ENCODE data around the gene CEACAM7.
"Not testable (repeated sequence)": the region's sequence is repeated elsewhere in the genome, so short reads cannot be mapped to it uniquely, and the experiment has no call there.

Gene CEACAM7

GRCh38 chr19:41700381-41701195 lies 12.5 kb upstream of the CEACAM7 start:
- DNase-seq = no peak

- DNase-seq = no peak
These were observed 11.9 kb upstream of the CEACAM7 start for GRCh38 chr19:41699968-41700323.

DNA sequence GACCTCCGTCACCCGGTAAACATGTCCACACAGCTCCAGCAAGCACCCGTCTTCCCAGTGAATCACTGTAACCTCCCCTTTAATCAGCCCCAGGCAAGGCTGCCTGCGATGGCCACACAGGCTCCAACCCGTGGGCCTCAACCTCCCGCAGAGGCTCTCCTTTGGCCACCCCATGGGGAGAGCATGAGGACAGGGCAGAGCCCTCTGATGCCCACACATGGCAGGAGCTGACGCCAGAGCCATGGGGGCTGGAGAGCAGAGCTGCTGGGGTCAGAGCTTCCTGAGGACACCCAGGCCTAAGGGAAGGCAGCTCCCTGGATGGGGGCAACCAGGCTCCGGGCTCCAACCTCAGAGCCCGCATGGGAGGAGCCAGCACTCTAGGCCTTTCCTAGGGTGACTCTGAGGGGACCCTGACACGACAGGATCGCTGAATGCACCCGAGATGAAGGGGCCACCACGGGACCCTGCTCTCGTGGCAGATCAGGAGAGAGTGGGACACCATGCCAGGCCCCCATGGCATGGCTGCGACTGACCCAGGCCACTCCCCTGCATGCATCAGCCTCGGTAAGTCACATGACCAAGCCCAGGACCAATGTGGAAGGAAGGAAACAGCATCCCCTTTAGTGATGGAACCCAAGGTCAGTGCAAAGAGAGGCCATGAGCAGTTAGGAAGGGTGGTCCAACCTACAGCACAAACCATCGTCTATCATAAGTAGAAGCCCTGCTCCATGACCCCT lies 11.3 kb upstream of the CEACAM7 start:
- no peak for DNase-seq

DNA sequence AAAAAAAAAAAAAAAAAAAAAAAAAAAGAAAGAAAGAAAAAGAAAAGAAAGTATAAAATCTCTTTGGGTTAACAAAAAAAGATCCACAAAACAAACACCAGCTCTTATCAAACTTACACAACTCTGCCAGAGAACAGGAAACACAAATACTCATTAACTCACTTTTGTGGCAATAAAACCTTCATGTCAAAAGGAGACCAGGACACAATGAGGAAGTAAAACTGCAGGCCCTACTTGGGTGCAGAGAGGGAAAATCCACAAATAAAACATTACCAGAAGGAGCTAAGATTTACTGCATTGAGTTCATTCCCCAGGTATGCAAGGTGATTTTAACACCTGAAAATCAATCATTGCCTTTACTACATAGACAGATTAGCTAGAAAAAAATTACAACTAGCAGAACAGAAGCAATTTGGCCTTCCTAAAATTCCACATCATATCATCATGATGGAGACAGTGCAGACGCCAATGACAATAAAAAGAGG lies 10.7 kb upstream of the CEACAM7 start:
- DNase-seq = no peak

GRCh38 chr19:41697198-41697855 lies 9.3 kb upstream of the CEACAM7 start:
- DNase-seq = no peak

- no peak for DNase-seq
These were observed 8.5 kb upstream of the CEACAM7 start for GRCh38 chr19:41696402-41697197.

DNA sequence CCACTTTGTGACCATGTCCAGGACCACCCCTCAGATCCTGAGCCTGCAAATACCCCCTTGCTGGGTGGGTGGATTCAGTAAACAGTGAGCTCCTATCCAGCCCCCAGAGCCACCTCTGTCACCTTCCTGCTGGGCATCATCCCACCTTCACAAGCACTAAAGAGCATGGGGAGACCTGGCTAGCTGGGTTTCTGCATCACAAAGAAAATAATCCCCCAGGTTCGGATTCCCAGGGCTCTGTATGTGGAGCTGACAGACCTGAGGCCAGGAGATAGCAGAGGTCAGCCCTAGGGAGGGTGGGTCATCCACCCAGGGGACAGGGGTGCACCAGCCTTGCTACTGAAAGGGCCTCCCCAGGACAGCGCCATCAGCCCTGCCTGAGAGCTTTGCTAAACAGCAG lies 7.7 kb upstream of the CEACAM7 start:
- no peak for DNase-seq

GRCh38 chr19:41694831-41695635 lies 7.0 kb upstream of the CEACAM7 start:
- DNase-seq = no peak

DNA sequence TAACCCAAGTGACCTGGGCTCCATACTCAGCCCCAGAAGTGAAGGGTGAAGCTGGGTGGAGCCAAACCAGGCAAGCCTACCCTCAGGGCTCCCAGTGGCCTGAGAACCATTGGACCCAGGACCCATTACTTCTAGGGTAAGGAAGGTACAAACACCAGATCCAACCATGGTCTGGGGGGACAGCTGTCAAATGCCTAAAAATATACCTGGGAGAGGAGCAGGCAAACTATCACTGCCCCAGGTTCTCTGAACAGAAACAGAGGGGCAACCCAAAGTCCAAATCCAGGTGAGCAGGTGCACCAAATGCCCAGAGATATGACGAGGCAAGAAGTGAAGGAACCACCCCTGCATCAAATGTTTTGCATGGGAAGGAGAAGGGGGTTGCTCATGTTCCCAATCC lies 6.1 kb upstream of the CEACAM7 start:
- DNase-seq = no peak

- DNase-seq = peak in 2 of 5 donors; percentile 5 to 9
These were observed 3.3 kb upstream of the CEACAM7 start for GRCh38 chr19:41691268-41691970.

GRCh38 chr19:41690801-41691065 lies 2.7 kb upstream of the CEACAM7 start:
- DNase-seq = no peak

DNA sequence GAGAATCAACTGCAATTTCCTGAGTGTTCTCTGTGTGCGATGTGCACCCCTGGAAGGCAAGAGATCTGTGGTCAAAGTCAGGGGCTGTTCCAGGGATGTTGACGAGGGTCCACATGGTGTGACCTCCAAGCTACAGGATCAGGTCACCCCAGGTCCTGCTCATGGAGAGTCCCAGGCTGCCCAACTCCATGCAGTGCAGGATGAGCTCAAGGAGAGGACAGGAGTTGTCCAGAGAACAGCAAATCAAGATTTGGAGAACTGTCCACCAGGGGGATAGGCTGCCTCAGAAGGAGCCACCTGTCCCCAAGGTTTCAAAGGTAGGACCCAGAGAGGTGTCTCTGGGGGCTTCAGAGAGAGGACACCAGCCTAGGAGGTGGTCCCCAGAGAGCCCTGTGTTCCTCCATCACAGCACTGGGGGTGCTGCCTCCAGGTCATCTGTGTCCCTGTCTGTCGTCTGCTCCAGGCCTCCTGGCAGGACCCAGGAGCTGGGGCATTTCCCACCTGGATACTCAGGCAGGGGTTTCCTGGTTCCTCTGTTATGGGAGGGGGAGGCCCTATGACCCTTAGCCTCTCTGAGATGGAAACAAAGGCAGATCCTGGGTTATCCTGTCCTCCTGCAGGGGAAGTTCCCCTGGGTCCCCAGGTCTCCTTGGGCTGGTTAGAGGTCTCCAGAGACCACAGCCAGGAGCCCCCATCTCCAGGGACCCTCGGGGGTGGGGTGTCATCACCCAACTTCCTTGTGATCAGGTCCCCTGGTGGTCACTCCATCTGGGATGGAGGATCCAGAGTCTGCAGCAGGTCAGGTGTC lies 2.1 kb upstream of the CEACAM7 start:
- no peak for DNase-seq

- no peak for DNase-seq
These were observed 617 bp upstream of the CEACAM7 start for GRCh38 chr19:41688687-41689086.

- no peak for DNase-seq
These were observed 651 bp downstream of the CEACAM7 start for GRCh38 chr19:41687419-41687818.

DNA sequence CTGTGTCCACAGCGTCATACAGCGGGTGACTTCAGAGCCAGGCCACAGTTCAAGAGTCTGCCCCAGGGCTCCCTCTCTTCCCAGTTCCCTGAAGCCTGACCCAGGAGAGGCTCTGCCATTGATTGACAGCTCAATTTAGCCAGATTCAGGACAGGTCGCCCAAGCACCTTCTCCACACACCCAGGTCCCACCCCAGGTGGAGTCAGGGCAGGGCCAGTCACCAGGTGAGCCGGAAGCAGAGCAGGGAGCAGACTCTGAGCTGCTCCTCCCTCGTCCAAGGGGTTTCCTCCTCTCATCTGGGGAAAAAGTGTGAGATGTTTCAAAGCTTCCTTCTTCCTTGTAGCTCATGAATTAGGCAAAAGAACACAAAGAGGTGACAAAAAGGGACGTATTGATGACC lies 5.6 kb downstream of the CEACAM7 start:
- DNase-seq = no peak

DNA sequence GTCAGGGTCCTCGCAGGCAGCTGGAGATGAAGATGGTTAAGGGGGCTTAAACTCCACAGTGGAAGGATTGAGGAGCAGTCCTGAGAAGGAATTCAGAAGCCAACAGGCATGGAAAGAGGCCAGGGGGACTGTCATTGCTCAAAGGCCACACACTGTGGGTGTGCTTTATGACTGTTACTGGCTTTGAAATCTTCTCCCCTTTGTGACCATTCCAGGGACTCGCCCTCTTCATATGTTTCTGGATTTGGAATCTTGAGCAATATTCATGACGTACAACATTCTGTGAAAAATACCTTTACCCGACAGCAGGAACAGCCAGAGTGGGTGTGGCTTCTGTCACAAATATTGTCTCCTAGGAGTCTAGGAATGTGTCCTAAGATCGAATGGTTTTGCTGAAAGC lies 16.6 kb downstream of the CEACAM7 start:
- no peak for DNase-seq

GRCh38 chr19:41670755-41671154 lies 17.3 kb downstream of the CEACAM7 start:
- DNase-seq = no peak

DNA sequence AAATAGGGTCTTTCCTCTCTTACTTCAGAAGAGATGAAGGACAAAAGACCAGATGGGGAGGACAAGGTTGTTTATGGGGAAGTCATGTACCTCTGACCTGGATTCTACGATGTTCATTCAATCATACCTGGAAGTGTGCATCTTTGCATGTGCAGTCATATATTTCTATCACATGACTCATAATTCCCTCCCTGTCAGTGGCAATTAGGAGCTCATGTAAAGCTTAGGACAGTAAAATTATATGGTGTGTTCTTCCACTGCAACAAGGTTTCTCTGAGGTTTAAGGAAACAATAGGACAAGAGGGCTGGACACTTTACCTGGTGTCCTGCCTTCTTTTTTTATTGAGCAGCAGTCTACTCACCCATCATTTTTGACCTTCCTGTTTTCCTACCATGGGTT lies 19.8 kb downstream of the CEACAM7 start:
- no peak for DNase-seq

GRCh38 chr19:41666075-41666474 lies 22.0 kb downstream of the CEACAM7 start:
- DNase-seq = no peak

DNA sequence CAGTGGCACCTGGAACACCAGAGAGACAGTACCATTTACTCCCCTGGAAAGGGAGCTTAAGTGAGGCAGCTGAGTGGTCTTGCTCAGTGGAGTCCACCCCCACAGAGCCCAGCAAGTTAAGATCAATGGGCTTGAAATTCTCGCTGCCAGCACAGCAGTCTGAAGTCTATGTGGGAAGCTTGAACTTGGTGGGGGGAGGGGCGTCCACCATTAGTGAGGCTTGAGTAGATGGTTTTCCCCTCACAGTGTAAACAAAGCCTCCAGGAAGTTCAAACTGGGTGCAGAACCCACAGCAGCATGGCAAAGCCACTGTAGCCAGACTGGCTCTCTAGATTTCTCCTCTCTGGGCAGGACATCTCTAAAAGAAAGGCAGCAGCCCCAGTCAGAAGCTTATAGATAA lies 30.9 kb downstream of the CEACAM7 start:
- DNase-seq = no peak

GRCh38 chr19:41656756-41657155 lies 31.3 kb downstream of the CEACAM7 start:
- DNase-seq = not testable (repeated sequence)
